GM21390 (cell line): ENCODE results near the gene RBM19.

Source experiments
- ATAC-seq: cut with Tn5 transposase; IDR thresholded peaks from one replicate; pipeline ENCODE4 v1.9.1; 2021; ENCODE audit not compliant: unreplicated experiment

RBM19 gene

GRCh38 chr12:113788020-113788856 lies 177.9 kb downstream of the RBM19 start:
- ATAC-seq, result no peak

DNA sequence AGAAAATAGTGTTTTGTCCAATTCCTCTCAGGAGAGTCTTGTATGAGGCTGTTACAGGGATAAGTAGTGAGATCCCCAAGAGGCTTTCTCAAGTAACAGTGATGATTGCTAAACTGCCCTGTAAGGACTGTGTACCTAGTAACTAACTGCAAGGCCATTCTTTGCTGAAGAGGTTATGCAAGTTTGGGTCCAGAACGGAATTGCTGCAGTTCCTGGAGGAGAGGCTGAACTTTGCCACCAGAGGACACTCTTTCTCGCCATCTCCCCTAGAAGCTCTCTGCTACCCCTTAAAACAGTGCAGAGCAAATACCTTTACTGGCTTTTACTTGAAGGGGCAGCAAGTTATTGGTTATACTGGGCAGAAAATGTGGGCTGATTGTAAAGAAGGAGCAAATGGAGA lies 180.0 kb downstream of the RBM19 start:
- ATAC-seq, result no peak

- ATAC-seq, result no peak
These were observed 182.3 kb downstream of the RBM19 start for GRCh38 chr12:113783811-113784210.

DNA sequence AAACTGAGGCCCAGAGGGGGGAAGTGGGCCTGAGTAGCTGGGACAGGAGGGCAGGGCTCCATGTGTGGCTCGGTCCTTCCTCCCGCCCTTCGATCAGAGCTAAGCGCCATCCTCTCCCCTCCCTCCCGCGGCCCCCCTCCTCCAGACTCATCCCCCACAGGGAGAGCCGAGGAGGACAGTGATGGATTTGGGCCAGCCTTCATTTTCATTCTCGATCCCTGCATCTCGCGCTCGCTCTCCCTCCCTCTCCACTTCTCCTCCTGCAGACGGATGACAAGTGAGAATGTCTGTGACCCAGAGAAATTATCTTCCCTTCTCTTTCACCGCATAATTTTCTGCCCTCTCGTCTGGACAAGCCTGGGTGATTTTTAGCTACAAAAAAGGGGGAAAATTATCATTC lies 183.3 kb downstream of the RBM19 start:
- ATAC-seq, result no peak

- ATAC-seq, result no peak
These were observed 184.5 kb downstream of the RBM19 start for GRCh38 chr12:113781415-113782198.

- no peak for ATAC-seq
These were observed 186.4 kb downstream of the RBM19 start for GRCh38 chr12:113779774-113780173.

DNA sequence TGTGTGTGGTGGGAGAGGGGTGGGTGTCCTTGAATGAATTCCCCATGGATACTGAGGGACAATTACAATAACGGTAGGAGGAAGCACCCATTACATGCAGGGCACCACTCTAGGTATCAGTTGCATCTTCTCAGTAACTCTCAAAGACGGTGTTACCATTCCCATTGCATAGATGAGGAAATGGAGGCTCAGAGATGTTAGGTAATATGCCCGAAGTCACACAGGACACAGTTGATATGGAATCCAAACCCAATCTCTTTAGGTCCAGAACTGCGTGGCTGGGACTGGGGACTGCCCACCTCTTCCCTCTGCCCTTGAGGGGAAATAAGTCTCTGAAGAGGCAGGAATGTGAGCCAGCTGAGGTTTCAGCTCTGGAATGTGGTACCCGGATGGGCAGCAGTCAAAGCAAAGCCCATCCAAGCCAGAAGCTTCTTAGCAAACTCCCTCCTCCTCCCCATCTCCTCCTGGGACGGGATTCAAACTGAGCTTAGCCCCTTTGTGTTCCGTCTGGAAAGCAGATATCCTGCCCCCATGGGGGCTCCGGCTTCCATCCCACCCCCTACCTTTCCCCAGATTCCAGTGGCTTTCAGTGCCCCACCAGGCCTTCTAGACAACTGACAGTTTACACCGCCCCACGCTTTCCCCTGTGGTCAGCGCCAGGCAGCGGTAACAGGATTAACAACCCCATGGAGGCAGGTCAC lies 187.5 kb downstream of the RBM19 start:
- ATAC-seq, result no peak

GRCh38 chr12:113777751-113778150 lies 188.4 kb downstream of the RBM19 start:
- ATAC-seq, result no peak

DNA sequence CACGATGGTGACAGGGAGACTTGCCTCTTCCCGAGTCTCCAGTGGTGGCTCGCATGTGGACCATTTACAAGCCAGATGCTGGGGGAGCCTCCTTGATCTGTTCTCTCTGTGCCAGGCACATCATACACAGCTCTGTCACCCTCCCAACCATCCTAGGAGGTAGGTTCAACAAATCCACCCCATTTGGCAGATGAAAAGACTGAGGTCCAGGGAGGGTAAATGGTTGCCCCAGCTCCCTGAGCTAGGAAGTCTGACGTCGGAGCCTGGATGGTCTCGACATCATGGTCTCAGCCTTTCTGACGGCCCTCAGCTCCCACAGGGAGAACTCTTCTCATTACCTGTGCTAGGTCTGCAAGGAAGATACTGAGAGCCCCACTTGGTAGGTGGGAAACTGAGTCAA lies 189.6 kb downstream of the RBM19 start:
- no peak for ATAC-seq

GRCh38 chr12:113774526-113774925 lies 191.6 kb downstream of the RBM19 start:
- ATAC-seq, result no peak

GRCh38 chr12:113772505-113773030 lies 193.6 kb downstream of the RBM19 start:
- no peak for ATAC-seq

DNA sequence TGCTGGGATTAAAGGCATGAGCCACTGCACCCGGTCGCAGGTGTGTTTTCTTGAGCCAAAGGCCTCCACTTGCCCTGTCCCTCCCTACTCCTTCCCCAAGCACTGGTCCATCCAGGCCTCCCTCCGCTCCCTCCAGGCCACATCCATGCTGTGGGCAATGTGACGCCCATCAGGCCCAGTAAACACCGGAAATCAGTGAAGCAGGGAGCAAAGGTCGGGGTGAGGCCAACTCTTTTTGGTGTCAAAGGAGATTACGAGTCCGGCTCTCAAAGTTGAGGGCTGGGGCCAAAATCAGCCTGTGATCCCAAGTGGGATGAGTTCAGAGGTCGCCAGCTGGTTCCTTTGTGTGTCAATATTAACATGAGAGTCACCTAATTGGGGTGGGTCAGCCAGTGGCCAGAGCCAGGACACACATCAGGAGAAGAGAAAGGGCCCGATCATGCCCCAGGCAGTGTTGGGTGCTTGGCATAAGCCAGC lies 195.7 kb downstream of the RBM19 start:
- ATAC-seq, result no peak

- no peak for ATAC-seq
These were observed 196.8 kb downstream of the RBM19 start for GRCh38 chr12:113769305-113769704.

DNA sequence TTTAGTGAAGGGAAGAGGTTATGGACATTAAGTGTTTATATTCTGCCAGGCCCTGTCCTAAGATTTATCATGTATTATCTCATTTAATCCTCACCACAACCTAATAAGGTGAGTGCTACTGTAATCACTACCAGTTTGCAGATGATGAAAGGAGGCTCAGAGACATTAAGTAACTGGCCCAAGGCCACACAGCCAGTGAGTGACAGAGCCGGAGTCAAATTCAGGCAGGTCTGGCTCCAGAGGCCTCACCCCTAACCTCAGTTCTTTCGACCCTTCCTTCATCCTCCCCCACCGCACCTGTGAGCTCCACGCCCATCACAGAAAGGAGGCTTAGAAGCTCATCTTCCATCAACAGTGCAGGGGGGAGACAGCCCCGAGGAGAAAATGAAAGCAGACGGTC lies 197.3 kb downstream of the RBM19 start:
- ATAC-seq, result no peak

- no peak for ATAC-seq
These were observed 198.9 kb downstream of the RBM19 start for GRCh38 chr12:113766879-113767878.
